Stimulated activated naive CD8-positive, alpha-beta T cell treated with anti-CD3 and anti-CD28 coated beads, Interleukin-15, Interleukin-2, amounts not matched to agents 100 U/mL and 50 U/mL, for 24 hours (primary cell): ENCODE results near the gene ORMDL2.
"Not testable (repeated sequence)": the region's sequence is repeated elsewhere in the genome, so short reads cannot be mapped to it uniquely, and the experiment has no call there.

Source experiments
- ATAC-seq: fragments of 150-1000 bp; cut with Tn5 transposase; one replicate; pipeline ENCODE4 v1.10.0; 2021
- DNase-seq: peaks from one replicate; pipeline ENCODE4 v3.0.0; 2021

Gene ORMDL2

DNA sequence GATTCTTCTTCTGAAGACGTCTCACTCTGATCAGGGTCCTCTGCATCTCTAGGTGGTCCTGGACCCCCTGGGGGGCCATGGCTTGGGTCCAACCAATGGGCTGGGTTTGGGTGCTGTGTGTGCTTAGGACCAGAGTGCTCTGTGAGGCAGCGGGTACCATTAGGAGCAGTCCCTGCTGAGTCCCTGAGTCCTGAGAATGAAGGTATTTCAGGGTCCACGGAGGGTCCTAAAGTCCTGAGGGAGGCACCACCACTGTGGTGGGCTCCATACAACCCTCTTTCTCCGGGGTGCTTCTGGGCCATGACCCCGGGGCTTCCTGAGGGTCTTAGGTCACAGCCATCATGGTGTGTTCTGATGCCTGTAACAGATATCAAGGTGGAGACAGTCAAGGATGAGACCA, 10.5 kb downstream of the ORMDL2 start:
- DNase-seq (no peak), ATAC-seq (no peak)

DNA sequence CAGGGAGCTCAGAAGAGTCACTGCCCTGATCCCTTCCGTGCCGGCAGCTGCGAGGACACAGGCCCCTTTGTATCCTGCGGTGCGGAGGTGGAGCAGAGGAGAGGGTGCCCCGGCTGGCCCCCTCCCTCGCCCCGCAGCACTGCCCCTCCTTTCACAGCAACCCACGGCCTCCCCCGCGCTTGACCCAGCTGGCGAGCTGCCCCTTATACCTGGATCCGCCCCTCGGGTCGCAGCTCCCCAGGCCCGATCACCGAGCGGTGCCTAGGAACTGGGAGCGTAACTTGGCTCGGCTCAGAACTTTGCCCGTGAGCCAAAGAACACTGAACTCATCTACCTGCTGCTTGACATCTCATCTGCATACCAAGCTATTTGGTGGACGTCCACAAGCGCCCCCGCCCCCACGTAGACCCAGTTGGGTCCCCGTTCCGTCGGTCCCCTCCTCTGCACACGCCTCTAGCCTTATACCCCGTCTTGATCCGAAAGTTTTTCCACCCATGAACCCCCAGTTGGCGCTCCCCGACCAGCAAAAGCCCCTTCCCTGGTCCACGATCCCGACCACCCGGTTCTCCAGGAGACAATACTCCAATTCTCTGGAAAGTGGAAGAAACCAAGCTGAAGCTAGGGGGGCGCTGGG, 12.2 kb downstream of the ORMDL2 start:
- peak; percentile 15 for ATAC-seq
- DNase-seq, result peak; percentile 40

DNA sequence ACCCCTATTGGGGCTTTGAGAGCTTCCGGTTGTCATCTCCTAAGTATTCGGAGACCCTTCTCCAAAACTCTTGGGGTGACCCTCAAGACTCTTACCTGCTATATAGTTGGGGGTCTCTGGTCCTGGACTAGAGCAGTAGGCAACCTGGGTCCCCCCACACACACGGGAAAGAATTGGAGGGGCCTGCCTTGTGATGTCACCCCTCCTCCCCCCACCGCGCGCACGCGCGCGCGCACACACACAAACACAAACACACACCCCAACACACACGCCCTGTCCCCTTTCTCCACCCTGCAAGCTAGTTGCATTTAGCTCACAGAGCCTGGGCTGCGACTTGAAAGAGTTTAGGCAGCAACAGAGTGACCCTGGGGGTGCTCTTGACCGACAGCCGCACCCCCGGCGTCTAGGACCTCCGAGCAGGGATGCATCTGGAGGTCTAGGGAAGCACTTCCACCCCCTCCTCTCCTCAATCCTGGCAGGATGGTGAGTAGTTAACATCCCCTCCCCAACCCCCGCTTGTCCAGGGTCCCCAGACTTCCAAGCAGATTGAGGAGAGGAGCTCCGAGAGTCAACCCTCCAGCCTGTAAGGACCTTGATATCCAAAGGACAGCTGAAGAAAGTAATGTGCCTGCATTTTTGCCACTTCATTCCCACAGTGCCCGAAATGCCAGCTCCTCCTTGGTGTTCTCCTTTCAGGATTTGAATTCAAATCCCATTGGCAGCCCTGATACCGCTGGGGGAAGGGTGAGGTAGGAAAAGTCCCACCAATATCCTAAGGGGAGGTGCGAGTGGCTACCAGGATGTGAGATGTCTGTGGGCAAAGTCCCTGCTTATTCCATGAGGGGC, 13.0 kb downstream of the ORMDL2 start:
- no peak for ATAC-seq
- peak; percentile 63 for DNase-seq

DNA sequence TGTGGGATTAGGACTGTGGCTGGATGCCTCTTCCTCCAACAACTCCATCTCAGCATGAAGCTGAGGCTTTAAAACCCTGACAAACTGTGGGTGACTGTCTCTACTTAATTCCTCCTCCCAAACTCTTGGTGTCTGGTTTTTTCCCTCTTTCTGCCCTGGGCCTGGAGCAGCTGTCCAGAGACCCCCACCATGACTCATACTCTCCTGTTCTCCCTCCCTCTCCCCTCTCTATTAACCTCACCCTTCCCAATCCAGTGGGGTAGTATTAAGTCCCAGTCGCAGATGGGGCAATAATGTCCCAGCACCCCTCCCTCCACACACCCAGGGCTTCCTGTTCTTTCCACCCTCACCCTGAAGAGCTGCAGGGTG, 13.6 kb downstream of the ORMDL2 start:
- DNase-seq (no peak), ATAC-seq (no peak)

DNA sequence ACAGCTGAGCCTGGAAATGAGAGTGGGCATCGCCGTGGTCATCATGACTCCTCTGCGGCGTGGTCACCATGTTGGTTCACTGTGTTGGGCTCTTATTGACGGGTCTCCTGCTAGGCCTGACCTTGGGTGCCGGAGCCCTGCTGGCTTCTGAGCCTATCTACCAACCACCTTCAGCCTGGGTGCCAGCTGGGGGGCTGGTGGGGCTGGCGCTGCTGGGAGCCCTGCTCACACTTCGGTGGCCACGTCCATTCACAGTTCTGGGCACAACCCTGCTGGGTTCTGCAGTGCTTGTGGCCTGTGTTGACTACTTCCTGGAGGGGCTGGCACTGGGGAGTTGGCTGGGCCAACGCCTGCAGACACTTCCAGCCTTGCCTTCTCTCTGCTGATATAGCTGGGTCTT, 15.2 kb downstream of the ORMDL2 start:
- DNase-seq (no peak), ATAC-seq (no peak)

DNA sequence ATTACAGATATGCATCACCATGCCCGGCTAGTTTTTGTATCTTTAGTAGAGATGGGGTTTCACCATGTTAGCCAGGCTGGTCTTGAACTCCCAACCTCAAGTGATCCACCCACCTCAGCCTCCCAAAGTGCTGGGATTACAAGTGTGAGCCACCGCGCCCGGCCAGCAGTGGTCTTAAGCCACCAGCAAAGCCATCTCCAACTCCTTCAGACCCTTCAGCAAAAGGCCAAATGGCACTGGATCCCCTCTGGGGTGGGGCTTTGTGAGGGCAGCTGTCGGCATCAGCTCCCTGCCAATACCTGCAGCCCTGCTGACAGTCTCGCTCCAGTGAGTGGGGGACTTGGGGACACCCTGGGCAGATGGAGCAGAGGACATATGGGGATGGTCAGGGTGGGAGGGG, 16.6 kb downstream of the ORMDL2 start:
- not testable (repeated sequence) for DNase-seq, ATAC-seq

DNA sequence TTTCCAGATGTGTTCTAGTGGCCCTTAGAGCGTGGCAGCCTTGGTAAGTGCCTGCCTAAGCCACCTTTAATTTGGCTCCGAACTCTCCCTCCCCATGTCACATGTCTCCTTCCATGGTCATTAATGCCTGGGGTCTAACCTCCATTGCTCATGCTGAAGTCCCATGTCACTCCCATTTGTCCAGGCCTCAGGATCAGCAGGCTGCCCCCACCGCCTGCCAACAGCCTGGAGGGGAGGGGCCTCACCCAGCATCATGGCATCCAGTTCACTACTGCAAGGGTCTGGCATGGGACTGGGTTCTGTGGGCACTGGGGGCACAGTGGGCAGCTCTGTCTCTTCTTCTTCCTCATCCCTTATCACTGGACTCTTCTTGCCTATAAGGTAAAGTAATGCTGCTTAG, 20.5 kb downstream of the ORMDL2 start:
- no peak for DNase-seq
- ATAC-seq, result no peak

DNA sequence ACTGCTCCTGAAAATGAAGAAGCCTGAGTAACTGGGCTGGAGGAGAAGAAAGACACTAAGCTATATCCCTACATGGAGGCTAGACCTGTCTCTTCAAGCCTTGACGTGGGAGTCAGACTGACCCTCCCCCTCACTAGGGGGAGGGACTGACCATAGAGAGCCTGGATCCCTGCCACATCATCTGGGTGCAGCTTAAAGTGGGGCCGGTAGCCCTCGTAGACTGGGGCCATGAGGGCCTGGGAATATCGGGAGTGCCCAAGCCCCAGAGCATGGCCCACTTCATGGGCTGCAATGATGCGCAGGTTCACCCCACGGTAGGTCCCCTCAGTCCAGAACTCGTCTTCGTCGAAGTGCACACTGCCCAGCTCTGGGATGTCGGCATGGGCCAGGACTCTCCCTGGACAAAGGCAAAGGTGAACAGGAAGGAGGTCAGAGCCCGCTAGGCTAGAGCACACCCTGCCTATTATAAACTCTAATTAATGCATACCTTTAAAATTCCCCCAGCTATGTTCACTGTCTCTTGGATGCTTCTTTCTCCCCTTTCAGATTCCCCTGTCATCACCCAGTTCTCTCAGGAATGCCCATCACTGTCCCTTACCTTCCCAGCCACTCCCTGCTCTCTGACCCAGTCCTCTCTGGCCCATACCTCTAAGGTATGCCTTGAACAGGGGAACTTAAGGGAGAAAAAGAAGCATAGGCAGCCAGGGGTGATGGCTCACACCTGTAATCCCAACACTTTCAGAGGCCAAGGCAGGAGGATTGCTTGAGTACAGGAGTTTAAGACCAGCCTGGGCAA, 21.7 kb downstream of the ORMDL2 start:
- ATAC-seq (no peak), DNase-seq (no peak)

DNA sequence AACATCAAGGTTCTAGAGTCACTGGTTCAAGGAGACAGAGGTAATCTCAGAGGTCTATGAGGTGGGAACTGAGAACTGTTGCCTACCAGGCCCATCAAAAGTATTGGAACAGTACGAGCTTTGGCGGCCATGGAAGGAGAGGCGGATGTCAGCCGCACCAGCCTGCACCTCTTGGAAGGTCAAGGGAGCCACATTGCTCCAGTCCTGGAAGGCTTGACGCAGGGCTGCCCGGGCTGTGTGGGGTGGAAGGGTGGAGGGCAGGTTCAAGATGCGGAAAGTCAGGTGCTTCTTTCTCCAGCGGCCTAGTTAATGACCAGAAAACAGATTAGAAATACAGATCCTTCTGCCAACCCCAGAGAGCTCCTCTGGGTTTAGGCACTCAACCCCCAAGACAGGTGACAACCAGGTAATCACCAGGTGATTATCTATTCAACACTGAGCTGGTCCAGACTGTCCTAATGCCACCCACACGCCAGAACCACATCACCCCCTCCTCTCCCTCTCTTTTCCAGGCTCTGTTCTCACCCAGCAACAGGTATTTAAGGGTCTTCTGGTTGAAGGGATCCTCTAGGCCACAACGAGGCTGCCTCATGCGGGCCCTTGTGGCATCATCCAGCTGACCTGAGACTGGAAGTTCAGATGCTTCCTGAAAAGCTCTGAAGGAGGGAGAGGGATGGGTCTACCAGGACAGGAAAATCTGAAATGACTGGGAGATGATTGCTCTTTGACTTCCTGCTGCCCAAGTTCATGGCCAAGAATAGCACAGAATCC, 22.9 kb downstream of the ORMDL2 start:
- no peak for DNase-seq
- no peak for ATAC-seq

DNA sequence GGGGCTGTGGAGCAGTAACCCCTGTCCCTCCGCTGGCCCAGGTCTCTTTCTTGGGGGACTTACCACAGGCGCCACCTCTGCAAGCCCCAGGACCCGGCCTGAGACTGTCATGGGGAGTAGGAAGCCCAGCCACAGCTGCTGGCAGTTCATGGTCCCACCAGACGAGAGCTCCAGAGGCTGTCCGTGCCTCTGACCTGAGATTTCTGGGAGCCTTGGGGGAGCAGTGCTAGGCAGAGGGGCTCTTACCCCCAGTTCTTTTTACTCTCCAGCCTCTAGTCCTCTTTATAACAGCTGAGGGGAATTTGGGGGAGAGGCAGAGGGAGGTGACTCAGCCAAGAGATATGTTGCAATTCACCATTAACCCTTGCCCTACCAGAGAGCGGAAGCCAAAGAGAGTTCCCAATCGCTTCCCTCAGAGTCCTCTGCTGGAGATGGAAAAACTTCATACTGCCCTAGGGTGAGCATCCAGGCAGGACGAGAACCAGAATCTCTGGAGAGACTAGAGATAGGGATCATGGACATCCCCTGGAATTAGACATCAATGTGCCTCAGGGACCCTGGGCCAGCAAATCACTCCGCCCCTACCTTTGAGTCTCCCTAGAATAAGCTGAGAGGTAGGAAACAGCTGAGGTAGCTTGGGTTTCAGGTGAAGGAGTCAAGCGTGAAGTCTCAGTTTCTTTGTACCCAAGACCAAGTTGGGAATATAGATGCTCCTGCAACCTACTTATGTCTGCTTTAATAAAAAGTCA, 25.0 kb downstream of the ORMDL2 start, which contains the start of gene MMP19:
Gene MMP19, minus strand, starts transcription at position 256 of the 749 bp plus-strand sequence. Its CDS starts 106 bp downstream, at position 150.
- ATAC-seq, result no peak
- DNase-seq, result no peak

DNA sequence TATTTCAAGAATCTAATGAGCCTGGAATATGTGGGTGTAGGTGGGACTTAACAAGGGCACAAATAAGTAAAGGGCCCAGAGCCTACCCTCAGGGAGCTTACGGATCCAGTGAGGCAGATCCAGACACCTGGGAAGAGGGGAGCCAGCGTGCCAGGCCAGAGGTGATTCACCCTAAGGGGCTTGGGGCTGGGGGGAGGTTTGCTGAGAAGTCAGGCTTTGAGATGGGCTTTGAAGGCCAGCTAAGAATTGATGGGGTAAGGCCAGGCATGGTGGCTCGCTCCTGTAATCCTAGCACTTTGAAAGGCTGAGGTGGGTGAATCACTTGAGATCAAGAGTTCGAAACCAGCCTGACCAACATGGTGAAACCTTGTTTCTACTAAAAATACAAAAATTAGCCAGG, 25.6 kb downstream of the ORMDL2 start:
- ATAC-seq, result no peak

DNA sequence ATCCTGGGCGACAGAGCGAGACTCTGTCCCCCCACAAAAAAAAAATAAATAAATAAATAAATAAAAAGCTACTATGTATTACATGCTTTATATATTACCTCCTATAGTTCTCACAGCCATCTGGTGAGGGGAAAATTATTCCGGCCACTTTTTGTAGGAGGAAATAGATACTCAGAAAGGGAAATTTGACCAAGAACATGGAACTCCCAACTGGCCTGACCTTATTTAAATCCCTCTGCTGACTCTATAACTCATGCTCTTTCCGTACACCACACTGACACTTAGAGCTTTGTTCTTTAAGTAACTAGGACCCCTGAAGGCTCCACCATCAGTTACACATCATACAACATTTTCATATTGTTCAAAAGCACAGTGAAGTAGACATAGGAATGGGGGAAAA, 27.1 kb downstream of the ORMDL2 start:
- no peak for ATAC-seq
- no peak for DNase-seq

More for the DNA sequence above, 25.6 kb downstream of the ORMDL2 start:
- DNase-seq, result no peak

DNA sequence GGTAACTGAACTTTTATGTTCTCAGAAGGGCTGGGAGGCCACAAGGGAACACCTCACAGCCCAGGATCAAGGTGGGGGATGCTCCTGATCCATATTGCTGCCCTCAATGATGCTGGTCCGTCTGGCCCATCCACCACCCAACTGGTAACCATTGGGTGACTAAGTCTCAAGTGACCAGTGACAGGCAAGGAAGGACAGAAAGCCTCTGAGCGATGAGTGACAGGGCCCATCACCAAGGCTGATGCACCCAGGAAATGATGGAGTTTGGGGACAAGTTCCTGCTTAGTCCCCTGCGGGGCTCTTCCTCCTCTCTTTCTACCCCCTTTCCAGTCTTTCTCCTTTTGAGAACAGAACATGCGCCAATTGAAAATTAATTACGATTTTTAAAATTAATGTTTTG, 27.5 kb downstream of the ORMDL2 start:
- ATAC-seq (no peak), DNase-seq (no peak)

DNA sequence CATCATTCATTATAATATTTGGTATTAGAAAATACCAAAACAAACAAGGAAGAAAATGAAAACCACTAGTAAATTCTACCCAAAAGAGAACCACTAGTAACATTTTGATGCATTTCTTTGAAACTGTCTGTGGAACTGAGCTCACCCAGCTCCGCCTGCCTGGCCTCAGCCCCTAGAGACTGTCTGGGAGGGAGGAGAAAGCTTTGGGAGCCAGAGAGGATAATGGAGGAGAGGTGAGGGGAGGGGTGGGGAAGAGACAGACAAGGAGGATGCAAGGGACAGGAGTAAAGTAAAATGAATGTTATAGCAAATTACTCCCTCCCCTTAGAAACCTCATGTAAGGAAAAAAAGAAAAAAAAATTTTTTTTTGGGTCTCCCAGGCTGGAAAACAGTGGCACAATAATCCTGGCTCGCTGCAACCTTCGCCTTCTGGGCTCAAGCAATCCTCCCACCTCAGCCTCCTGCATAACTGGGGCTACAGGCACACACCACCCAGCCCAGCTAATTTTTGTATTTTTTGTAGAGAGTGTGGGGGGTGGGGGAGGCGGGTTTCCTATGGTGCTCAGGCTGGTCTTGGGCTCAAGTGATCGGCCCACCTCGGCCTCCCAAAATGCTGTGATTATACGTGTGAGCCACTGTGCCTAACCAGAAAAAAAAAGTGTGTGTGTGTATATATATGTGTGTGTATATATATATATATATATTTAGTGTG, 28.1 kb downstream of the ORMDL2 start:
- no peak for DNase-seq

DNA sequence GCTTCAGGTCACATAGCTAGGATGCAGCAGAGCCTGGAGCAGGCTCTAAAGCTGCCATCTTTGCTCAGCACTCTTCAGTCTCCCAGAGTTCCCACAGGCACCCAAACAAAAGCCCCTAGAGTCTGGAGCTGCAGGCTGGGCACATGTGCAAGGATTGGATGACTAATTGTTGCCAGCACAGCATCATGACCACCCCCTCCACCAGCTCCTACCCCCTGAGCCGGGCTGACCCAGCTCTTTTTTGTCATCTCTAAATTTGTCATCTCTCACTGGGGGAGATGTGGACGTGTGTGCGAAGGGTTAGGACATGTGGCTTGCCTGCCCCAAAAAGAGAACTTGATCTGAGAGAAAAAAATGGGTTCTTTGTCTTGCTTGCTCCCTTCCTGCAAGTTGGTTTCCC, 29.2 kb downstream of the ORMDL2 start:
- ATAC-seq (peak; percentile 78), DNase-seq (peak; percentile 58)

More for the DNA sequence above, 28.1 kb downstream of the ORMDL2 start:
- ATAC-seq, result no peak

DNA sequence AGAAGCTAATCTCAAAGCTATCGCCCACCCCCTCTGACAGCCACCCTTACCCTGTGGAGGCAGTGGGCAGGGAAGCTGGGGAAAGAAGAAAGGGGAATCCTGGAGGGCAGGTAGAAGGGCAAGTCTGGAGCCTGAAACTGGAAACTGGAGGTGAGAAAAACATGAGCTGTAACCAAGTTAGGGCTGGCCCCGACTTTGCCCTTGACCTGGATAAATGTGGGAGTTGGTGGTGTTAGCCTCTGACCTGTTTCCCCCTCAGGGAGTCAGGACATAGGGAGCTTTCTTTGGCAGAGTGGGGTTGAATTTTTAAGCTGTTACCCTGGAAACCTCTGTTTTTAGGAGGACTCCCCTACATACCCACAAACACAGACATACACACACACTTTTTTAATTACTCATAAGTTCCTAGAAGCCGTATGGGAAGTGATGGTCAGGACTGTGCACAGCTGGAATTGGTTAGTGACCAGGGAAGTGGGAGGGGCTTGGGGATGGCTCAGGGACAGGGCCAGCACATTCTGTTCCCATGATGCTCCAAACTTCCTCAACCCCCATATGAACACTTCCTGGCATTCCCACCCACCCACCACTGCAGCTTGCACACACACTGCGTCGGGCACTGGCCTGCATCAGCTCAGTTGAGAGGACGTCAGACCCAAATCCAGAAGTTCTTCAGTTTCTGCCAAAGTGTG, 29.9 kb downstream of the ORMDL2 start:
- ATAC-seq (peak; percentile 76), DNase-seq (peak; percentile 48)

DNA sequence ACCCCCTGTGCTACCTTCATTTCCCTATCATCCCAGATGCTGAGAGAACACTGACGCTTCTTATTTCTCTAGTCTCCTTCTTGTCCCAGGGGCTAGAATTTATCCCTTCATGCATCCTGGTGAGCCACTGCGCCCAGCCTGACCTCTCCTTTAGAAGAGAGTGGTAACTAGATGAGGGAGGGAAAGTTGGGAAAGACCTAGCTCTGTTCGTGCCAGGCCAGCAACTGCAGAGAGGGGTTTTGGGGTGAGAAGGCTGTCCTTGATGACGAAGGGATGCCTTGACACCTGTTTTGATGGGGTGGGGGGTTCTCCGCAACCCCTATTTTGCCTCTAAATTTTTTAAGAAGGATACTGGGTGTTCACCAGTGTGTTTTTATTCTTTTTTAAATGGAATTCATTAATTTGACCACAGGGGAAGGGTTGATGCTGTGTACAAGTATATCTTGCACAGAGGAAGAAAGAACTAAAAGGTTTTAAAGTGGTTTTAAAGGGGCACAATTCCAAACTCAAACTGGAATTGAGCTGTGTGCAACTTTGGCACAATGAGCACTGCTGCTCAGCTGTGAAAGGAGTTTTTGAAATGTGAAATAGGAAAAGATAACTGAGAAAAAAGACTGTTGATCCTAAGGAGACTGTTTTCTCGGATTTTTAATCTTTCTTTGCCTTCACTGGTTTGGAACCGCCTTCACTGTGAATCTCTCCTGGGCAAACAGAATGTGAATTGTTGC, 31.9 kb downstream of the ORMDL2 start:
- ATAC-seq (no peak), DNase-seq (no peak)

DNA sequence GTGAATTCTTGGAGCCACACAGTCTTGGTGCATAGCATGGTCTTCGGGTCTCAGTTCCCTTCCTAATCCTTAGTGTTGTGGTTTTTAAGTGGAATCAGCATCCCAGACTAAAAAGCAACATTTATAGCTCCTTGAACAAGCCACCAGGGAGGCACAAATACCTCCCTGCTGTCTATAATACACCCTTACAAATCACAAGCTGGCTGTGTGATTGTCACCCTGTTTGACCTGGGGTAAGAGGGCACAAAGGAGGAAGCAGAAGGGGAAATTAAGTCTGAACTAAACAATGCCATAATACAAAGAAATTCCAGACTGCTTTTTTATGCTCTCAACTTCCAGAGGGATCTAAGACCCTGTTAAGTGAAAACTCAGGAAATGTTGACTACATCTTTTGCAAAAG, 32.6 kb downstream of the ORMDL2 start:
- no peak for DNase-seq
- no peak for ATAC-seq

DNA sequence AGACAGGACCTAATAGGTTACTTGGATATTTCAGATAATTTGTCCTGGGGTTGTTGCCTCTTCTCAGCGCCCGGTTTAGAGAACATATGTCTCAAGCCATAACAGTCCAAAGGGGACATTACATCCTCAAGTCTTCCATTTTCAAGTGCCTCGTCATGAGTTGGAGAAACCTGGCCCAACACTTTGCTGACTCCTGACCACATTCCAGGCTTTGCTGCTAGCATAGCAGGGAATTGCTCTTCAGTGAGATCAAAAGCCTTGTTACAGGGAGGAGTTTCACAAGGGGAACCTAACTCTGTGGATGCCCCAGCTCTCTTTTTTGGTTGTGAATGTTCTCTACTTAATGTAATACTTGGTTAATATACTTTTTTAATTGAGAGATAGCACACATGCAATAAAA, 33.1 kb downstream of the ORMDL2 start:
- no peak for ATAC-seq
- no peak for DNase-seq
